Measurements from ENCODE around the gene NUDT14.

DNA sequence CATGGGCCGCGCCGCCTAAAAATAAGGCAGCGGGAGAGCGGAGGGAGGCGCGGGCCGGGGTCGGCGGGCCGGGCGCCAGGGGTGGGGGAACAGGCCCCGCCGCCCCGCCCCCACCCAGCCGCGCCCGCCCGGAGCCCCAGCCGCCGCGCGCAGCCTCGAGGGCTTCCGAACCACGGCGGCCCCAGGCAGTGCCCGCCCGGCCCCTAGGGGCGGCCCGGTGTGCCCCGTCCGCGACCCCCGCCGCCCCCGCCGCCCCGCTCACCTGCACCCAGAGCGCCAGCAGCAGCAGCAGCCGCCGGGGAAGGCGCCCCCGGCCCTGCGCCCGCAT lies 13.1 kb downstream of the NUDT14 start:
- no peak for TF ChIP-seq POLR2AphosphoS5 (IDR thresholded peaks at IDR 0.05; ENCODE audit: low read depth, low read length)
- TF ChIP-seq, protein P1, sequence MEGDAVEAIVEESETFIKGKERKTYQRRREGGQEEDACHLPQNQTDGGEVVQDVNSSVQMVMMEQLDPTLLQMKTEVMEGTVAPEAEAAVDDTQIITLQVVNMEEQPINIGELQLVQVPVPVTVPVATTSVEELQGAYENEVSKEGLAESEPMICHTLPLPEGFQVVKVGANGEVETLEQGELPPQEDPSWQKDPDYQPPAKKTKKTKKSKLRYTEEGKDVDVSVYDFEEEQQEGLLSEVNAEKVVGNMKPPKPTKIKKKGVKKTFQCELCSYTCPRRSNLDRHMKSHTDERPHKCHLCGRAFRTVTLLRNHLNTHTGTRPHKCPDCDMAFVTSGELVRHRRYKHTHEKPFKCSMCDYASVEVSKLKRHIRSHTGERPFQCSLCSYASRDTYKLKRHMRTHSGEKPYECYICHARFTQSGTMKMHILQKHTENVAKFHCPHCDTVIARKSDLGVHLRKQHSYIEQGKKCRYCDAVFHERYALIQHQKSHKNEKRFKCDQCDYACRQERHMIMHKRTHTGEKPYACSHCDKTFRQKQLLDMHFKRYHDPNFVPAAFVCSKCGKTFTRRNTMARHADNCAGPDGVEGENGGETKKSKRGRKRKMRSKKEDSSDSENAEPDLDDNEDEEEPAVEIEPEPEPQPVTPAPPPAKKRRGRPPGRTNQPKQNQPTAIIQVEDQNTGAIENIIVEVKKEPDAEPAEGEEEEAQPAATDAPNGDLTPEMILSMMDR (IDR thresholded peaks at IDR 0.05), result no peak
